ENCODE data around the gene HECTD1. TPM values are rescaled to one million over a fixed set of nuclear protein-coding genes. Genes with fewer than 3 reads are reported as not detected.

HECTD1 gene
- total and polyA plus RNA-seq, 9 of the 15 experiments (the other 6 are each of a cell fraction or from before 2014, with no cell fraction given) = 27.9 to 111 (median 78.1) TPM

GRCh38 chr14:31207287-31207754, 272 bp downstream of the HECTD1 start (continued):
- TF ChIP-seq RAD21 (CRISPR knock-in tag; conservative IDR thresholded peaks at IDR 0.05 in 1 of 2, IDR thresholded peaks at IDR 0.05 in 1 of 2) = no peak
- peak; percentile 50; the same call in 1 of the 2 replicates for TF ChIP-seq ZC3H4 (CRISPR knock-in tag; IDR thresholded peaks at IDR 0.05; ENCODE audit: borderline replicate concordance)
- TF ChIP-seq NCOR1 (IDR thresholded peaks at IDR 0.05) = no peak
- no peak for TF ChIP-seq E2F4 (CRISPR knock-in tag; IDR thresholded peaks at IDR 0.05; ENCODE audit: low read depth)
- 0 out of 2 replicates have a peak, but pooled peaks have one; percentile 16 for TF ChIP-seq GATAD2A (IDR thresholded peaks at IDR 0.05)
- TF ChIP-seq HDGF (IDR thresholded peaks at IDR 0.05) = no peak
- TF ChIP-seq FOXP4 (CRISPR knock-in tag; IDR thresholded peaks at IDR 0.05; ENCODE audit: borderline replicate concordance) = peak; percentile 21; the same call in 1 of the 2 replicates
- no peak for TF ChIP-seq FOXM1 (IDR thresholded peaks at IDR 0.05; ENCODE audit: low read depth)
- no peak for TF ChIP-seq FOXM1 (CRISPR knock-in tag; IDR thresholded peaks at IDR 0.05; ENCODE audit: low read depth)
- peak; percentile 98 for TF ChIP-seq ZFX (CRISPR knock-in tag; IDR thresholded peaks at IDR 0.05)
- TF ChIP-seq E2F8 (IDR thresholded peaks at IDR 0.05; ENCODE audit: low read depth, partially characterized antibody) = no peak
- TF ChIP-seq RBFOX2 (IDR thresholded peaks at IDR 0.05; ENCODE audit: low read depth, low read length) = peak; percentile 81
- no peak for TF ChIP-seq PCBP2 (IDR thresholded peaks at IDR 0.05; ENCODE audit: low read depth, low read length, poor library complexity, severe bottlenecking)
- TF ChIP-seq THAP7 (CRISPR knock-in tag; IDR thresholded peaks at IDR 0.05) = no peak
- 0 out of 2 replicates have a peak, but pooled peaks have one; percentile 28 for TF ChIP-seq RBM34 (IDR thresholded peaks at IDR 0.05; ENCODE audit: borderline replicate concordance, insufficient read depth, low read length)
- TF ChIP-seq SRSF1 (IDR thresholded peaks at IDR 0.05; ENCODE audit: low read depth, low read length) = no peak
- TF ChIP-seq ZNF3 (CRISPR knock-in tag; IDR thresholded peaks at IDR 0.05) = no peak
- no peak for TF ChIP-seq MCM2 (IDR thresholded peaks at IDR 0.05; ENCODE audit: low read depth)
- TF ChIP-seq HDAC3 (IDR thresholded peaks at IDR 0.05; ENCODE audit: borderline replicate concordance, partially characterized antibody) = no peak
- peak in 1 of 2 experiments; percentile 88 for TF ChIP-seq E2F6 (IDR thresholded peaks at IDR 0.05; ENCODE audit: borderline replicate concordance in 1 of 2, extremely low read depth in 1 of 2, insufficient read depth in 1 of 2, insufficient read length in 1 of 2, low read depth in 1 of 2, low read length in 1 of 2, poor library complexity in 1 of 2, severe bottlenecking in 1 of 2)
- no peak for TF ChIP-seq GTF2A2 (tag; IDR thresholded peaks at IDR 0.05)

Measured in K562 (cell line).